T-helper 2 cell treated with Interferon-gamma antibody and Interleukin-4, amounts not matched to agents 100 ng/mL and 5 ng/mL, for 36 hours (primary cell): Measurements from ENCODE around the gene RNF8. TPM values are rescaled to one million over a fixed set of nuclear protein-coding genes. Genes with fewer than 3 reads are reported as not detected.
"Not testable (repeated sequence)": the region's sequence is repeated elsewhere in the genome, so short reads cannot be mapped to it uniquely, and the experiment has no call there.

Source experiments
- intact Hi-C: fragments of 100-400 bp; cut with micrococcal nuclease; formaldehyde crosslinking; loops from one replicate; pipeline ENCODE4 v1.15.1; 2023
- total RNA-seq: library from RNA; stranded (reverse); gene quantifications from 2 replicates; pipeline ENCODE4 v1.2.3, GENCODE V29; 2022

The RNF8 gene
- total RNA-seq, 1 donor from 2014 or later = 22.8 TPM

DNA sequence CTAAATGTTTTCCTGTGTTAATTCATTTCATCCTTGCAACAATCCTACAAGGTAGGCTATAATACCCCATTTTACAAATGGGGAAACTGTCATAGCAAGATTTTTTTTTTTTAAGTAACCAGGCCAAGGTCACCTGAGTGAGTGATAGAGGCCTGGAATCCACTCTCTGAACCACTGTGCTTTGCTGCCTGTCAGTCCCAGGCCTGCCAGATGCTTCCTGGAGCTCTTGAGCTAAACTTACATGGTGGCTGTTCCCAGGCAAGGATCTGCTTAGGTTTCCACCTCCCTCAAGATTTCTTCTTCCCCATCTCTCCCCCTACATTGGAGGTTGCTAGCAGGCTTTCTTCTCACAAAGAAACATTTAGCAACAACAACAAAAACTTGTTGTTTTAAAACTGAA lies 32.7 kb upstream of the RNF8 start:
- intact Hi-C loops = no loop called here

GRCh38 chr6:37321516-37322415 lies 32.0 kb upstream of the RNF8 start:
- intact Hi-C loops = no loop called here

DNA sequence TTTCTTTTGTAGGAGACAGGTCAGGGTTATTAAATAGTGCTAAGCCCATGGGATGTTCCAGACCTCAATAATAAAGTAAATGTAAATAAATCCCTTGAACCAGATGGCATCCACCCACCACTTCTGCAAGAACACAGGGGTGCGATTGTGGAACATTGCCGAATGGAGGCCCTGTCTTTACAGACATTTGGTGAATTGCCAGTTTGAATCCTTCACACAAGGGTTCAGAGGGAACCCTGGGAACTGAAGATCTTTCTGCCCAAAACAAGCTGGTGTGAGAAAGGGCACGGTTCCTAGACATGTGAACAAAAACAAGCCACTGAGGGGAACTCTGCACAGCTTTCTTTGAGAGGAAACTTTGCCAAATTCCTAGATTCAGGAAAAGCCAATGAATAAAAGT lies 30.2 kb upstream of the RNF8 start:
- intact Hi-C loops = no loop called here

- intact Hi-C loops = loop anchor here (1.0 to 5.0 kb wide), 2 partner anchors 243 to 368 kb away; no protein-coding TSS in a partner anchor
These were observed 29.4 kb upstream of the RNF8 start for GRCh38 chr6:37324131-37325033.

DNA sequence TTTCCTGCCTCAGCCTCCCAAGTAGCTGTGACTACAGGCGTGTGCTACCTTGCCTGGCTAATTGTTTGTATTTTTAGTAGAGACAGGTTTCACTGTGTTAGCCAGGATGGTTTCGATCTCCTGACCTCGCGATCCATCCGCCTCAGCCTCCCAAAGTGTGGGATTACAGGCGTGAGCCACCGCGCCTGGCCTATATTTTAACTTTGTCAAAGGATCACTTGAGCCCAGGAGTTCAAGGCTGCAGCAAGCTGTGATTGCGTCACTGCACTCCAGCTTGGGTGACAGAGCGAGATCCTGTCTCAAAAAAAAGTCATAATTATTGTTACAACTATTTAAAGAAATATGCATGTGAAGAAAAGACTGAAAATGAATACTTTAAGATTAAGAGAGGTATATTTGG lies 23.4 kb upstream of the RNF8 start:
- intact Hi-C loops = not testable (repeated sequence)

DNA sequence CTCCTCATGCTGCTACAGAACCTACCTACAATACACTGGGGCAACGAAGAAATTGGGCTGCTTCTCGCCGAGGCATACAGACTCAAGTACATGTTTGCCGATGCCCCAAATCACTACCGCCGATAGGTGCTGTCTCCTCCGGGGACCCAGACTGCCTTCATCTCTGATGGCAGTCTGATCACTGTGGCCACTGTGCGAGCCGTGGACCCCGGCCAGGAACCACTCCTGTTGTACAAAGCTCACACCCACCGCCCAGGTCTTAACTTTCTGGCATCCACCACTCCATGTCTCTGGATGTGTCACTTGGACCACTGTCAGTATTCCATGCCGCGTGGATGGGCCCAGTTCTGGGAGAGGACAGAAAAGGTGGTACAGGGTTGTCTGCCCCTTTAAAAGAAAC lies 22.7 kb upstream of the RNF8 start:
- intact Hi-C loops = no loop called here

DNA sequence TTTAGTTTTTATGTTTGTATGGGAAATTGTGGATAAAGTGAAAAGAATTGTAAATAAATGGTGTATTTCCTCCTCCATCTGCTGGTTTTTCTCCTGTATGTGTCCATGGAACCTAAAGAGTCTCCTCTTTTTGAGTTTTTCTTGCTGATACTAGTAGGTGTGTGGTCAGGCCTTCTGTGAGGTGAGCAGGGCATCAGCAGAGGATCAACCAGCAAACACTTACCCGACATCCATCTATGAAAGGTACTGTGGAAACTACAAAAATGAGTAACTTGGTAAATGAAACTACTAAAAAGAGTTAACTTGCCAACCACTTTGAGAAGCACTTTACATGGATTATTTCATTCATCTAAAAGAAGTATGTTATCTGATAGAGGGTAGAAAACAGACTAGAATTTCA lies 20.9 kb upstream of the RNF8 start:
- intact Hi-C loops = no loop called here

GRCh38 chr6:37334047-37334446 lies 19.7 kb upstream of the RNF8 start:
- intact Hi-C loops = no loop called here

GRCh38 chr6:37338317-37338716 lies 15.5 kb upstream of the RNF8 start:
- intact Hi-C loops = not testable (repeated sequence)

- intact Hi-C loops = no loop called here
These were observed 15.0 kb upstream of the RNF8 start for GRCh38 chr6:37338745-37339255.

DNA sequence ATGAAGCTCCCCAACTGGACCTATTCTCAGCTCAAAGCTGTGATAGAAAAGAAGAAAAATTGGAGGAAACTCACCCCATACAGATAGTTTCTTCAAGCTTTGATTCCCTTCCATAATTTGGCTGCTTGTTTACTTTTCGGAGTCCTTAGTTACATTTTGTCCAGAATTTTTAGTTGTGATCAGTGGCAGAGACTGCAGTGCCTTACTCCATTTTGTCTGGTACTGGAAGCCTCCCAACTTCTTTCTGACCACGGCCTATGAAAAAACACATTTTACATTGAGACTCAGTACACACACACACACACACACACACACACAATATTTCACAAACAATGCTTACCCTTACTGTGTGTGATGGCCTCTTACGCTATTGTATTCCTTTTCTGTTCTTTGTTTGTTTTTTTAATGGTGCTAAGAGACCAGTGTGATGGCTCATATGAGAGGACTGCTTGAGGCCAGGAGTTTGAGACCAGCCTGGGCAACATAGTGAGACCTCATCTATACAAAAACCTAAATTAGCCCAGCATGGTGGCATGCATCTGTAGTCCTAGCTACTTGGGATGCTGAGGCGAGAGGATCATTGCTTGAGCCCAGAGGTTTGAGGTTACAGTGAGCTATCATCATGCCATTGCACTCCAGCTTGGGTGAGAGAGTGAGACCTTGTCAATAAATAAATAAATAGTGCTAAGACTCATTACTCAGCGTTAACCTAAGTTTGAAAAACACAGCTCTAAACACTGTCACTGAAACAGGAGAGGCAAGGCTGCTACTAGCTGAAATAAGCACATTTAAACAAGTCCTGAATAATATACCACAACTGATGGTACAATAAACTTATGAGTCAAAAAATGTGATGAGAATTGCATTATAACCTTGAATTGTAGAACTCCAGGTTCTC lies 13.8 kb upstream of the RNF8 start:
- intact Hi-C loops = no loop called here

DNA sequence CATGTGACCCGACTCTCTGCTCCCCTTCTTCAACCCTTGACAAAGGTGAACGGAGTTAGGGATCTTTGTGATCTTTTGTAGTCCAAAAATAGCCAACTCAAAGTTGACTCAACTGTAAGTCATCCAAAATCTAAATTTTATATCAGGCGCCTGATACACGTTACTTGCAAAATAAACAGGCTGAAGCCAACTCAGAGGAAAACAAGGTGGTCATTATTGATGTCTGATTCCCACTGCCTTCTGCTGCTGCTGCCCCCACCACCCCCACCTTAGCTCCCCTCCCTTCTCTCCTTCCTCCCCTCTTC lies 13.2 kb upstream of the RNF8 start:
- intact Hi-C loops = no loop called here

DNA sequence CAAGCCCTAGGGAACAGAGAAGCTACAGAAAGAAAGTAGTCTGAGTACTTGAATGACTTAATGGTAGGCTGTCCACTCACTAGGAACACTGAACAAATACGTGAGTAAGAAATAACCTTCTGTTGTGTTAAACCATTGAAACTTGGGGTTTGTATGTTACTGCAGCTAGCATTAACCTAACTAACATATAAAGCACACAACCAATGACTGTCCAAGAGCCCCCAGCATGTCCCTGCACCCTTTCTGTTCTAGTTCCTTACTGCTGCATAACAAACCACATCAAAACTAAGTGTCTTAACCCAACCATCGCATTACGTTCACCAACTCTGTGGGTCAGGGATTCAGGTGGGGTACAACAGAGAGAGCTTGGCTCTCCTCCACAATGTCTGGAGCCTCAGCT lies 10.5 kb upstream of the RNF8 start:
- intact Hi-C loops = no loop called here

DNA sequence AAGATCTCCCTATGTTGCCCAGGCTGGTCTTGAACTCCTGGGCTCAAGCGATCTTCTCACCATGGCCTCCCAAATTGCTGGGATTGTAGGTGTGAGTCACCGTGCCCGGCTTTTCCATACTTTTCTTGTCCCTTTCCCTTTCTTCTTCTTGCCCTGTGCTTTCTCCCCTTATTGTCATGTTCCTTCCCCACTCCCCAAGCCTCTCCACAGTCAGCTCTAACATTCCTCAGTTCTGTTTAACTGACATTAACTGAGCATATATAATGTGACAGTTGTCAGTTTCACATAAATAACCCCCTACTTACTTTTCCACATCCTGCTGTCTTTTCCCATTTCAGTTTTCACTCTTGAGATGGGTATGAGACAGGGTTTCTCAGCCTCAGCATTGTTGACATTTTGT lies 9.5 kb upstream of the RNF8 start:
- intact Hi-C loops = no loop called here

DNA sequence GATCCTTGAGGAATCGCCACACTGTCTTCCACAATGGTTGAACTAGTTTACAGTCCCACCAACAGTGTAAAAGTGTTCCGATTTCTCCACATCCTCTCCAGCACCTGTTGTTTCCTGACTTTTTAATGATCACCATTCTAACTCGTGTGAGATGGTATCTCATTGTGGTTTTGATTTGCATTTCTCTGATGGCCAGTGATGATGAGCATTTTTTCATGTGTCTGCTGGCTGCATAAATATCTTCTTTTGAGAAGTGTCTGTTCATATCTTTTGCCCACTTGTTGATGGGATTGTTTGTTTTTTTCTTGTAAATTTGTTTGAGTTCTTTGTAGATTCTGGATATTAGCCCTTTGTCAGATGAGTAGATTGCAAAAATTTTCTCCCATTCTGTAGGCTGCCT lies 8.0 kb upstream of the RNF8 start:
- intact Hi-C loops = not testable (repeated sequence)

DNA sequence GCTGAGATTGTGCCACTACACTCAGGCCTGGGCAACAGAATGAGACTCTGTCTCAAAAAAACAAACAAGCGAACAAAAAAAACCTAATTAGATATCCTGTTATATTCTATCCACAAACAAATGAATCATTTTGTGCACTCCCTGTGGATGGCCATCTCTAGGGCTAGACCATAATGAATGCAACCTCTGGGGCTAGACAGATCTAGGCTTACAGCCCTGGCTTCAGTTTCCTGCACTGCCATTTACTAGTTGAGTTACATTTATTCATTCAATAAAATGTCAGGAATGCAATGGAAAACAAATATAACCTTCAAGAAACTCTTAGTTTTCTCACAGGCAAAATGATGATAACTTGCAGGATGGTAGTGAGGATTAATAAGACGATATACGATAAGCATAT lies 6.6 kb upstream of the RNF8 start:
- intact Hi-C loops = no loop called here

DNA sequence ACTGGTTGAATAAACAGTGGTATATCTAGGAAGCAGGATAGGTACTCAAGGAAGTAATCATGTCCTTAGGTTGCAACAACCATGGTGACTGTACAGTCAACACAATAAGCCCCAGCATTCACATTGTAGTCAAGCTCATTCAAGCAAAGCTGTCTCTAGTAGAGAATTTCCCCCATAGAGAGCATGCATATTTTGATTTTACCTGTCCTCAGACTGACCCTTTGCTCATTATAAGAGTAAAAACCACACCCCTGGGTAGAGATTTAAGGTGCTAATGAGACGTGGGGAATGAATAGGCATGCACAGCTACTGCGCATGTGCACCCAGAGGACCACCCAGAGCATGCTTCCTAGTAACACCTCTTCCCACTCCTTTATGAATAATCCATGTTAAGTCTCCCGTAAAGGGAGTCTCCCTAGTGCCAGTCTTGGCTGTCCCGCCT lies 6.1 kb upstream of the RNF8 start:
- intact Hi-C loops = no loop called here

GRCh38 chr6:37351027-37351426 lies 2.8 kb upstream of the RNF8 start:
- intact Hi-C loops = no loop called here

DNA sequence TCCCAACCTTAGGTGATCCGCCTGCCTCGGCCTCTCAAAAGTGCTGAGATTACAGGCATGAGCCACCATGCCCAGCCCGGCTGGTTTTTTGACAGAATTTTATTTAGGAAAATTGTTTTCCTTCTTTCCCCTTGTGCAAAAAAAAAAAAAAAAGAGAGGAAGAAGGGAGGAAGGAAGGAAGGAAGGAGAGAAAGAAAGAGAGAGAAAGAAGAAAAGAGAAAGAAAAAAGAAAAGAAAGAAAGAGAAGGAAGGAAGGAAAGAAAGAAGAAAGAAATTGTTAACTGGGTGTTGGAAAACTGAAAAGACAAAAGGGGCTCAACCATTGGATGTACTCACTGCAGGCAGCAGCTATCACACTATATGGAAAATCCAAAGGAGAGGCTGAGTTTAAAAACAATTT lies 1.4 kb upstream of the RNF8 start:
- intact Hi-C loops = no loop called here

- intact Hi-C loops = loop anchor here (1.0 to 2.0 kb wide), 2 partner anchors 78 to 465 kb away; partner anchors contain the start of genes CMTR1 and ZFAND3
These were observed 972 bp downstream of the RNF8 start for GRCh38 chr6:37354526-37355384.
